ENCODE results near the gene FAM13C.

DNA sequence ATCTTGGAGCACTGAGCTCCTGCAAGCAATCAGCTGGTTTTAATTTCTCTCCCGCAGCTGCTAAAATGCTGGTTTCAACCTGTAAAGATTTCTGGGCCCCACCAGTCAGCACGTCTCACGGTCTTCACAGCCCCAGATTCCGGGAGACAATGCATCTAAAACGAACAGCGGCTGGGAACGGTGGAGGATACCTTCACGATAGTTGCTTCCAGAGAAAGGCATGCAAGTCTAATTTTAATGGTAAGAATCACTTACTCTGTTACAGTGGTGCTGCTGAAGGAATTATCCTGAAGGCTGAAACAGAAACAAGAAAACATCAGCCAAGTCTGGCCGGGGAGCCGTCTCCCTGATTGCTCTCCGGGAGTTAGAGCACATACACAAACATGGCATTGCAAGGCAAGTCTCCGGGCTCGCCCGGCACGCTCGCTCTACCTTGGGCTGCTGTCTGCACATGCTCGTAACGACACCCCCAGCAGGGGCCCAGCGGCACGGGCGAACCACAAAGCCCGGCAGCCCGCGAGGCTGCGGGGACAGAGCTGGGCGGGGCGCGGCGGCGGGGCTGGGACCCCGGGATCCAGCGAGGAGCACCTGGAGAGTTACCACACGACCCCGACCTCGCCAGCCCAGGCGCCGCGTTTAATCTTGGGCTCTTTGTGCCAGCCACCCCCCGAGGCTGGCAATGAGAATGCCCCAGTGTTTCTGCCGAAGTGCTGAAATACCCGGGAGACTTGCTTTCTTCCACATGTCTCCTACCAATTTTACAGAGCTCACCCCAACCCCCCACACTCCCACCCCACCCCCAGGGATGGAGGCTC lies at the start of gene FAM13C:
- TF ChIP-seq, protein P1, sequence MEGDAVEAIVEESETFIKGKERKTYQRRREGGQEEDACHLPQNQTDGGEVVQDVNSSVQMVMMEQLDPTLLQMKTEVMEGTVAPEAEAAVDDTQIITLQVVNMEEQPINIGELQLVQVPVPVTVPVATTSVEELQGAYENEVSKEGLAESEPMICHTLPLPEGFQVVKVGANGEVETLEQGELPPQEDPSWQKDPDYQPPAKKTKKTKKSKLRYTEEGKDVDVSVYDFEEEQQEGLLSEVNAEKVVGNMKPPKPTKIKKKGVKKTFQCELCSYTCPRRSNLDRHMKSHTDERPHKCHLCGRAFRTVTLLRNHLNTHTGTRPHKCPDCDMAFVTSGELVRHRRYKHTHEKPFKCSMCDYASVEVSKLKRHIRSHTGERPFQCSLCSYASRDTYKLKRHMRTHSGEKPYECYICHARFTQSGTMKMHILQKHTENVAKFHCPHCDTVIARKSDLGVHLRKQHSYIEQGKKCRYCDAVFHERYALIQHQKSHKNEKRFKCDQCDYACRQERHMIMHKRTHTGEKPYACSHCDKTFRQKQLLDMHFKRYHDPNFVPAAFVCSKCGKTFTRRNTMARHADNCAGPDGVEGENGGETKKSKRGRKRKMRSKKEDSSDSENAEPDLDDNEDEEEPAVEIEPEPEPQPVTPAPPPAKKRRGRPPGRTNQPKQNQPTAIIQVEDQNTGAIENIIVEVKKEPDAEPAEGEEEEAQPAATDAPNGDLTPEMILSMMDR (IDR thresholded peaks at IDR 0.05): no peak
- TF ChIP-seq POLR2A (IDR thresholded peaks at IDR 0.05): no peak
